Astrocyte (in vitro differentiated cells and primary cell): ENCODE data around the gene SOBP. TPM values are rescaled to one million over a fixed set of nuclear protein-coding genes. Genes with fewer than 3 reads are reported as not detected.

Source experiments
- DNase-seq: peaks from one replicate; pipeline ENCODE4 v3.0.0-alpha.2; 2010; ENCODE audit warnings: low read depth
- FAIRE-seq: peaks from 2 replicates; lab custom pipeline; 2011; peaks lifted over from hg19 to GRCh38; lab: Jason Lieb, UNC
- H2AFZ ChIP-seq: 2 replicates; pipeline ENCODE4 v1.6.0; 2012; ENCODE audit warnings: low read depth, low read length, inconsistent platforms
- H3K27ac ChIP-seq: 2 replicates; pipeline ENCODE4 v1.5.1; 2011; ENCODE audit warnings: low read depth, low read length, inconsistent platforms
- H3K27me3 ChIP-seq: 2 replicates; pipeline ENCODE4 v1.6.0; 2011; ENCODE audit warnings: low read length, inconsistent platforms; ENCODE audit not compliant: insufficient read depth
- H3K36me3 ChIP-seq: 2 replicates; pipeline ENCODE4 v1.5.1; 2011; ENCODE audit warnings: low read length, inconsistent platforms; ENCODE audit not compliant: insufficient read depth
- H3K4me1 ChIP-seq: 2 replicates; pipeline ENCODE4 v1.5.1; 2011; ENCODE audit warnings: low read length, inconsistent platforms; ENCODE audit not compliant: insufficient read depth
- H3K4me2 ChIP-seq: 2 replicates; pipeline ENCODE4 v1.6.0; 2012; ENCODE audit warnings: low read length, inconsistent platforms
- H3K4me3 ChIP-seq: 2 replicates; pipeline ENCODE4 v1.5.1; 2011; ENCODE audit warnings: low read depth, mild to moderate bottlenecking, low read length, inconsistent platforms; ENCODE audit not compliant: insufficient read depth
- H3K79me2 ChIP-seq: 2 replicates; pipeline ENCODE4 v1.6.0; 2012; ENCODE audit warnings: mild to moderate bottlenecking, low read length, inconsistent platforms; ENCODE audit not compliant: insufficient read depth
- H3K9ac ChIP-seq: 2 replicates; pipeline ENCODE4 v1.6.0; 2012; ENCODE audit warnings: mild to moderate bottlenecking, low read length, inconsistent platforms
- H3K9me3 ChIP-seq: 2 replicates; pipeline ENCODE4 v1.5.1; 2012; ENCODE audit warnings: low read depth, mild to moderate bottlenecking, low read length, inconsistent platforms; ENCODE audit not compliant: insufficient read depth
- H4K20me1 ChIP-seq: 2 replicates; pipeline ENCODE4 v1.6.0; 2012; ENCODE audit warnings: low read length, inconsistent platforms; ENCODE audit not compliant: insufficient read depth
- H3K27ac Mint-ChIP-seq: one replicate; pipeline ENCODE4 v1.8.0; 2021; ENCODE audit warnings: mild to moderate bottlenecking, mixed read lengths; ENCODE audit not compliant: unreplicated experiment
- H3K27me3 Mint-ChIP-seq: one replicate; pipeline ENCODE4 v1.8.0; 2021; ENCODE audit warnings: low read depth, mixed read lengths; ENCODE audit not compliant: unreplicated experiment
- H3K36me3 Mint-ChIP-seq: one replicate; pipeline ENCODE4 v1.8.0; 2021; ENCODE audit warnings: low read depth, mixed read lengths; ENCODE audit not compliant: unreplicated experiment
- H3K4me1 Mint-ChIP-seq: one replicate; pipeline ENCODE4 v1.8.0; 2021; ENCODE audit warnings: low read depth, mixed read lengths; ENCODE audit not compliant: unreplicated experiment
- H3K4me3 Mint-ChIP-seq: one replicate; pipeline ENCODE4 v1.8.0; 2021; ENCODE audit warnings: mild to moderate bottlenecking, moderate library complexity, mixed read lengths; ENCODE audit not compliant: unreplicated experiment
- H3K9me3 Mint-ChIP-seq: one replicate; pipeline ENCODE4 v1.8.0; 2021; ENCODE audit warnings: mild to moderate bottlenecking, mixed read lengths; ENCODE audit not compliant: unreplicated experiment
- CTCF ChIP-seq: IDR thresholded peaks from 2 replicates; pipeline ENCODE4 v1.5.1; 2011; ENCODE audit warnings: low read depth, mild to moderate bottlenecking, inconsistent platforms, low read length, moderate library complexity; ENCODE audit not compliant: insufficient read depth
- EZH2 ChIP-seq: IDR thresholded peaks from 2 replicates; pipeline ENCODE4 v1.6.1; 2012; ENCODE audit warnings: mild to moderate bottlenecking, low read length, inconsistent platforms; ENCODE audit not compliant: insufficient read depth
- total RNA-seq: library from RNA; stranded (reverse); gene quantifications from 2 replicates; pipeline ENCODE4 v1.2.1, GENCODE V29; 2021

SOBP gene
- total RNA-seq, 1 donor from 2014 or later: 4.7 TPM

GRCh38 chr6:107709341-107709740, 219.4 kb downstream of the SOBP start:
- Histone ChIP-seq H2AFZ (no peak overlapping the region), H3K36me3 (no peaks in the 10 kb centered on the region), H3K9me3 (no peaks in the 10 kb centered on the region), H3K79me2 (no peaks in the 10 kb centered on the region), H3K27me3 (peaks cover 3% of the 10 kb centered on the region), H3K9ac (no peak overlapping the region), H3K4me3 (no peak overlapping the region), H3K4me1 (no peaks in the 10 kb centered on the region), H4K20me1 (no peaks in the 10 kb centered on the region), H3K4me2 (no peak overlapping the region), H3K27ac (no peak overlapping the region)
- no peak for FAIRE-seq
- no peaks in the 10 kb centered on the region for H3K9me3 Mint-ChIP-seq
- no peak for DNase-seq
- no peak overlapping the region for H3K4me3 Mint-ChIP-seq
- peaks cover 16% of the 10 kb centered on the region for H3K4me1 Mint-ChIP-seq
- TF ChIP-seq CTCF (no peak), EZH2 (no peak)
- H3K36me3 Mint-ChIP-seq: no peaks in the 10 kb centered on the region
- H3K27ac Mint-ChIP-seq: no peak overlapping the region
- peaks cover 30% of the 10 kb centered on the region for H3K27me3 Mint-ChIP-seq

Other genes starting within 250 kb of the SOBP start
- gene PDSS2, start 30.6 kb upstream of the SOBP start, total RNA-seq: 7.3 and 7.7 TPM in 2 replicates